GM12874 (cell line): ENCODE results near the gene ABCC9.

Source experiments
- TF ChIP-seq, protein P1 (sequence below): IDR thresholded peaks from 2 replicates; pipeline ENCODE4 v1.5.1; 2011; ENCODE audit warnings: low read depth, mild to moderate bottlenecking, control low read depth, low read length, moderate library complexity; ENCODE audit not compliant: insufficient read depth

The ABCC9 gene

DNA sequence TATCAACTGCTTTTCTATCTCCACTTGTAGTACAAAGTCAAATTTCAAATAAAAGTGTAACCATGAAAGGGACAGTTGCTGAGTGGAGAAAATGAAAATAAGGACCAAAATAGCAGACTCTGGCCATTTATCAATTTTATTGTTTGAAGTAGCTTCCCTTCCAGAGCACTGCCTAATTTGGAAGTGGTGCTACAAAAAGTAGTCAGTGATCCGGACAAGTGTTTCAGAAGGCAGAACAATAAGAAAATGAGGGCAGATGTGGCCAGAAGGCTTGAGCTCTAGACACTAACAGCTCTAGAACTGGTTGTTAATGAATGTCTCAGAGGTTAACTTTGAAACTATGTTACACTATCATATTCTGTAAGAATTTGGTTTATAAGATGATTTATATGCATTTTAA lies 48.9 kb downstream of the ABCC9 start:
- TF ChIP-seq, protein P1, sequence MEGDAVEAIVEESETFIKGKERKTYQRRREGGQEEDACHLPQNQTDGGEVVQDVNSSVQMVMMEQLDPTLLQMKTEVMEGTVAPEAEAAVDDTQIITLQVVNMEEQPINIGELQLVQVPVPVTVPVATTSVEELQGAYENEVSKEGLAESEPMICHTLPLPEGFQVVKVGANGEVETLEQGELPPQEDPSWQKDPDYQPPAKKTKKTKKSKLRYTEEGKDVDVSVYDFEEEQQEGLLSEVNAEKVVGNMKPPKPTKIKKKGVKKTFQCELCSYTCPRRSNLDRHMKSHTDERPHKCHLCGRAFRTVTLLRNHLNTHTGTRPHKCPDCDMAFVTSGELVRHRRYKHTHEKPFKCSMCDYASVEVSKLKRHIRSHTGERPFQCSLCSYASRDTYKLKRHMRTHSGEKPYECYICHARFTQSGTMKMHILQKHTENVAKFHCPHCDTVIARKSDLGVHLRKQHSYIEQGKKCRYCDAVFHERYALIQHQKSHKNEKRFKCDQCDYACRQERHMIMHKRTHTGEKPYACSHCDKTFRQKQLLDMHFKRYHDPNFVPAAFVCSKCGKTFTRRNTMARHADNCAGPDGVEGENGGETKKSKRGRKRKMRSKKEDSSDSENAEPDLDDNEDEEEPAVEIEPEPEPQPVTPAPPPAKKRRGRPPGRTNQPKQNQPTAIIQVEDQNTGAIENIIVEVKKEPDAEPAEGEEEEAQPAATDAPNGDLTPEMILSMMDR = no peak

DNA sequence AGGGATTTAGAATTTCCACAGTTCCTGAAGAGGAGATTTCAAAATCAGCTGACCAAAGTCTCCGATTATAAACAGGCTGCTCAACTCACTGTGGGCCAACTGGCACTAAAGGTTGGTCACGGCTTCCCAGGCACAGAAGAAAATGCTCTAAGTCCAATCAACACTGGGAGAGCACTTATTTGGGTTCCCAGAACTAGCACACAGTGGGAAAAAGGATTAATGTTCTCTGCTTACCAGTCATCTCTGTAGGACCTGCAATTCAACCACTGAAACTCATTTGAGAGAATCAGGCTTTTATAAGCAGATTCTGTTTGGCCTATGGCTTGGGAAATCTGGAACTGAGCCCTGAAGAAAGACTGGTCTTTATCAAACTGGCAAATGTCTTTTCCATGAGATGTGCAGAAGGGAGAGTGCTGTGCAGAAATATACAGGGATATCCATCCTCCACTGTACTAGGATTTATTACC lies 49.4 kb downstream of the ABCC9 start:
- TF ChIP-seq, protein P1 = no peak

DNA sequence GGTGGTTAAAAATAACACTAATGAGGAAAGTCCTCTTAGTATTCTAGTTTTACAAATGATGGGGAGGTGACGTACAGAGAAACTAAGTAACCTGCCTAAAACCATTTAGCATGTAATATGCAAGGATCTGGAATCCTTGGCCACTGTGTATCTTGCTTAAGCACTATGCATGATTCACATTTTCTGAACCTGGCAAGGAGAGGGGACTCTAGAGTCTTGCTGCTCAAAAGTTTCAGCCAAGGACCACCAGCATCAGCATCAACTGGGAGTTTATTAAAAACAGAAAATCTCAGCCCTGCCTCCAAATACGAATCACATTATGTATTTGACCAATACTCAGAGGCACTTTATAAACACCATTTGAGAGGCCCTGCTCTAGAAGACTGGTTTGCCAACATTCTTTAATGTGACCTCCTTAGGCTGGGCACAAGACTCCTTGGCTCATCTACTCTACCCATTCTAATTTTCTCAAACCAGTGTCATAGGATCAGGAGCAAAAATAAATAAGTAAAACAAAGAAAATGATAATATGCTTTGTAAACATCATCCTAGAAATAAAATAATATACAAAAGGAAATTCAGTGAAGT lies 52.9 kb downstream of the ABCC9 start:
- TF ChIP-seq, protein P1 = no peak

DNA sequence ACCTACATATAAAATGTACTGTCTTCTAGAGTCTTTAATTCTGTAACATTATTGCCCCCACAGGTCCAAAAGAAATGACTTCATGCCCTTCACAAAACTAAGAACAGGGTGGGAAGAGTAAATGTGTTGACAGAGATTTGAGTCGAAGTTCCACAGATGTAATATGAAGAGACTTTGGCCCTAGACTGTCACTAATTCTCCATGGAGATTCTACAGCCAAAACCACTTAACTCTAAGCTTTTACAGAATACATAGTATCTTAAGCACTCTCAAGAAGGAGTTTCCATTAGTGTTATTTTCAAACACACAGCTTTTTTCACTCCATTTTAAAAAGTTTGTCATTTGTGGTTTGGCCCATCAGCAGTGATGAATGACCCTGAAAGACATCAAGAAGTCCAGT lies 56.3 kb downstream of the ABCC9 start:
- TF ChIP-seq, protein P1 = no peak

DNA sequence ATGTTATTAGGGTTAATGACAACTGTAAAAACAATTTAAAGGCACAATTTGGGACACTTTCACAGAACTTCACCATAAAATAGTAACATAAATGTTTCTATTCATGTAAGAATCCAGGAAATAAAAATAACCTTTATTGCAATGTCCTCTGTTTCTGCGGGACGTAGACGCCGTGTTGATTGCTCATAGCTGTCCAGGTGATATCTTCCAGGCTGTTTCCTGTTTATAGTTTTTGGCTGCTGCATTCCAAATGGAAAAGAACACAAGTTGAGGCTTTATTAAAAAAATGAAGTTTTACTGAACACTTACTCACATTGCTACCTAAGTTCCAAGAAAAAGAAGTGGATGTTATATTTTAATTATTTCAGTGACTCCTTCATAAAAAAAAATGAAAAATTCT lies 58.6 kb downstream of the ABCC9 start:
- TF ChIP-seq, protein P1 = no peak

DNA sequence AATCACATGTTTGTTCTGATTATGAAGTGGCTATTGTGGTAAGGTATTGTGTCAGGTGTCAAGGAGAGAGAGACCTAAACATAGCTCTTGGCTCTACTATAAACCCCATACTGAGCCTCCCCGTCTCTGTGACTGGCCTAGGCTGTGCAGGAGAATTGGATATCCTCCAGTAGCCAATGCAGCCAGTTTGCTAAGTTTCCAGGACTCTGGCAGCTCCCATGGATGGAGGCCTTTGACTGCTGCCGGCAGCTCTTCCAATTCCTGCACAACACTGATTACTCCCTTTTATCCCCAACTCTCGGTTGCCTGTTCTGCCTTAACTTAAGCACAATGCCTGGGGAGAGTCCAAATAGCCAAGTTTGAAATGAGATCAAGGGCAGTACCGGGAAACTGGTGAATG lies 59.3 kb downstream of the ABCC9 start:
- TF ChIP-seq, protein P1 = no peak

DNA sequence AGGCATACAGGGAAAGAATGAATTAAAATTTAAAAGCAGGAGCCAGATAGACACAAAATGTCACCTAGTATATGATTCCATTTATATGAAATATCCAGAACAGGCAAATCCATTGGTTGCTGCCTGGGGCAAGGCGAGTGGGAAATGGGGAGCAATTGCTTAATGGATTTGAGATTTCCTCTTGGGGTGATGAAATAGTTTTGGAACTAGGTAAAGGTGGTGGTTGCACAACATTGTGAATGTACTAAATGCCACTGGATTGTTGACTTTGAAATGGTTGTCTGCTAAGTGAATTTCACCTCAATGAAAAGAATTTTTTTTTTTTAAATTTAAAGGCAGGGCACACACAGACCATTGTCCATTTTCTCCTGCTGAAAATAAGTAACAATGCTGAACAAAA lies 61.9 kb downstream of the ABCC9 start:
- TF ChIP-seq, protein P1 = no peak
